Neuronal stem cell (in vitro differentiated cells): ENCODE data around the gene TRIM52.
A peak's percentile ranks its signal among the peaks of the same experiment; 100 is the strongest.
"Not testable (repeated sequence)": the region's sequence is repeated elsewhere in the genome, so short reads cannot be mapped to it uniquely, and the experiment has no call there.

ENCODE experiments used
- DNase-seq: peaks from one replicate; pipeline ENCODE4 v3.0.0-alpha.2; 2013; ENCODE audit warnings: low spot score
- H2AFZ ChIP-seq: one replicate; pipeline ENCODE4 v1.6.1; 2013; ENCODE audit warnings: mild to moderate bottlenecking, low read length, inconsistent platforms
- H2AK5ac ChIP-seq: 2 replicates; pipeline ENCODE4 v1.6.1; 2013; ENCODE audit warnings: low read depth, mild to moderate bottlenecking, inconsistent platforms, low read length, moderate library complexity, mixed read lengths
- H2BK120ac ChIP-seq: 2 replicates; pipeline ENCODE4 v1.6.1; 2013; ENCODE audit warnings: low read depth, mild to moderate bottlenecking, inconsistent platforms, low read length, moderate library complexity, mixed read lengths
- H2BK12ac ChIP-seq: one replicate; pipeline ENCODE4 v1.6.1; 2013; ENCODE audit warnings: low read length, inconsistent platforms
- H2BK15ac ChIP-seq: 2 replicates; pipeline ENCODE4 v1.6.1; 2013; ENCODE audit warnings: mild to moderate bottlenecking, low read length, inconsistent platforms, mixed read lengths
- H2BK5ac ChIP-seq: one replicate; pipeline ENCODE4 v1.6.1; 2013; ENCODE audit warnings: inconsistent platforms, mild to moderate bottlenecking, low read length, moderate library complexity
- H3K14ac ChIP-seq: one replicate; pipeline ENCODE4 v1.6.1; 2013; ENCODE audit warnings: low read length, inconsistent platforms
- H3K18ac ChIP-seq: 2 replicates; pipeline ENCODE4 v1.6.1; 2013; ENCODE audit warnings: low read length, inconsistent platforms
- H3K23ac ChIP-seq: 2 replicates; pipeline ENCODE4 v1.6.1; 2013; ENCODE audit warnings: low read depth, mild to moderate bottlenecking, mixed read lengths, low read length, inconsistent platforms; ENCODE audit not compliant: poor library complexity
- H3K27ac ChIP-seq: replicated peaks from 3 replicates; pipeline ENCODE4 v1.5.1; 2013; ENCODE audit warnings: low read length, inconsistent platforms
- H3K27me3 ChIP-seq, 3 experiments: 2 replicates each; pipeline ENCODE4 v1.6.1; 2013; ENCODE audit warnings: low read length in 3 of 3, mild to moderate bottlenecking in 2 of 3, inconsistent platforms in 1 of 3, low read depth in 1 of 3, mixed read lengths in 1 of 3, moderate library complexity in 1 of 3; ENCODE audit not compliant: control insufficient read depth in 3 of 3, insufficient read depth in 3 of 3
- H3K36me3 ChIP-seq, 2 donors: replicated peaks in 1 of 2; 2 replicates each; pipeline ENCODE4 v1.6.1; 2013; ENCODE audit warnings: low read length in 2 of 2; ENCODE audit not compliant: control insufficient read depth in 2 of 2, insufficient read depth in 2 of 2
- H3K4ac ChIP-seq: 2 replicates; pipeline ENCODE4 v1.6.1; 2013; ENCODE audit warnings: inconsistent platforms, mild to moderate bottlenecking, low read length, moderate library complexity
- H3K4me1 ChIP-seq, 2 donors: 1 replicate in 1 of 2; 2 replicates in 1 of 2; pipeline ENCODE4 v1.6.1; 2013; ENCODE audit warnings: low read length in 2 of 2, low read depth in 1 of 2; ENCODE audit not compliant: control insufficient read depth in 2 of 2, insufficient read depth in 1 of 2
- H3K4me2 ChIP-seq: one replicate; pipeline ENCODE4 v1.6.1; 2013; ENCODE audit warnings: mild to moderate bottlenecking, low read length, inconsistent platforms; ENCODE audit not compliant: insufficient read depth, poor library complexity, severe bottlenecking
- H3K4me3 ChIP-seq, 2 donors: 2 replicates each; pipeline ENCODE4 v1.5.1; 2013; ENCODE audit warnings: low read length in 2 of 2, mild to moderate bottlenecking in 2 of 2, inconsistent platforms in 1 of 2, moderate library complexity in 1 of 2
- H3K79me1 ChIP-seq: one replicate; pipeline ENCODE4 v1.6.1; 2013; ENCODE audit warnings: low read depth, mild to moderate bottlenecking, inconsistent platforms, low read length, moderate library complexity
- H3K9ac ChIP-seq: one replicate; pipeline ENCODE4 v1.6.1; 2013; ENCODE audit warnings: mild to moderate bottlenecking, low read depth, low read length, inconsistent platforms; ENCODE audit not compliant: poor library complexity
- H3K9me3 ChIP-seq, 2 donors: replicated peaks in 1 of 2; 2 replicates each; pipeline versions ENCODE3 to v1.6.1; 2013; ENCODE audit warnings: low read length in 2 of 2, mild to moderate bottlenecking in 2 of 2, inconsistent platforms in 1 of 2, low read depth in 1 of 2, mixed read lengths in 1 of 2, moderate library complexity in 1 of 2; ENCODE audit not compliant: control insufficient read depth in 2 of 2, insufficient read depth in 1 of 2
- H4K8ac ChIP-seq: one replicate; pipeline ENCODE4 v1.6.1; 2013; ENCODE audit warnings: low read depth, mild to moderate bottlenecking, inconsistent platforms, low read length, moderate library complexity
- H4K91ac ChIP-seq: one replicate; pipeline ENCODE4 v1.6.1; 2013; ENCODE audit warnings: low read length, low read depth, mild to moderate bottlenecking, inconsistent platforms; ENCODE audit not compliant: poor library complexity
- WGBS, 2 donors: extraction: QIAGEN DNeasy Blood & Tissue Kit; methylation state at CpG; one replicate each; pipeline ENCODE4 v1.1.7; 2013; ENCODE audit warnings: missing lambda C conversion rate in 2 of 2, mixed read lengths in 1 of 2; ENCODE audit not compliant: insufficient read length in 2 of 2, insufficient replicate concordance in 1 of 2; ENCODE audit errors: extremely low coverage in 2 of 2; 5-methylcytosine and 5-hydroxymethylcytosine counted together

Gene TRIM52

GRCh38 chr5:181281984-181282316 lies 21.0 kb upstream of the TRIM52 start:
- no peak for DNase-seq
- H3K27me3 ChIP-seq = no peaks in the 10 kb centered on the region
- peaks cover 18% of the 10 kb centered on the region for H3K79me1 ChIP-seq
- H3K18ac ChIP-seq = peak overlapping the region; percentile 64
- H4K8ac ChIP-seq = peak overlapping the region; percentile 43
- no peaks in the 10 kb centered on the region for H3K9me3 ChIP-seq
- H2BK12ac ChIP-seq = no peak overlapping the region
- no peak overlapping the region for H2BK15ac ChIP-seq
- WGBS, 2 donors = no CpG with 5 or more reads among the region's 18 CpGs
- peak overlapping the region; percentile 80 for H3K23ac ChIP-seq
- peak overlapping the region; percentile 86 for H3K4me2 ChIP-seq
- no peak overlapping the region for H3K27ac ChIP-seq
- peak overlapping the region; percentile 96 to 98 for H3K4me3 ChIP-seq
- H3K4me1 ChIP-seq = peaks cover 2% of the 10 kb centered on the region in 2 donors
- peak overlapping the region; percentile 99 for H3K9ac ChIP-seq
- peak overlapping the region; percentile 99 for H3K14ac ChIP-seq
- no peak overlapping the region for H2AK5ac ChIP-seq
- H2BK120ac ChIP-seq = no peak overlapping the region
- peak overlapping the region; percentile 97 for H2AFZ ChIP-seq
- H3K36me3 ChIP-seq = peaks cover 10 to 40% of the 10 kb centered on the region in 2 donors
- H2BK5ac ChIP-seq = no peak overlapping the region
- H4K91ac ChIP-seq = no peak overlapping the region
- no peak overlapping the region for H3K4ac ChIP-seq

- no peak overlapping the region for H2BK120ac ChIP-seq
- H3K27me3 ChIP-seq = no peaks in the 10 kb centered on the region
- peak overlapping the region; percentile 99 for H3K9ac ChIP-seq
- H3K79me1 ChIP-seq = peaks cover 14% of the 10 kb centered on the region
- no peak overlapping the region for H3K4ac ChIP-seq
- H3K14ac ChIP-seq = peak overlapping the region; percentile 99
- H2BK15ac ChIP-seq = no peak overlapping the region
- H2BK12ac ChIP-seq = no peak overlapping the region
- no peak overlapping the region for H4K91ac ChIP-seq
- H2AFZ ChIP-seq = peak overlapping the region; percentile 97
- H3K4me1 ChIP-seq = peaks cover 2% of the 10 kb centered on the region in 2 donors
- H4K8ac ChIP-seq = peak overlapping the region; percentile 98
- peak overlapping the region; percentile 98 for H3K27ac ChIP-seq
- H3K9me3 ChIP-seq = no peaks in the 10 kb centered on the region
- H2BK5ac ChIP-seq = no peak overlapping the region
- H3K23ac ChIP-seq = peak overlapping the region; percentile 80
- peak overlapping the region; percentile 99 for H3K18ac ChIP-seq
- H3K4me3 ChIP-seq = peak overlapping the region; percentile 96 to 98
- DNase-seq = peak; percentile 93
- no peak overlapping the region for H2AK5ac ChIP-seq
- no CpG with 5 or more reads among the region's 40 CpGs for WGBS, 2 donors
- peak overlapping the region; percentile 86 for H3K4me2 ChIP-seq
- peaks cover 5 to 34% of the 10 kb centered on the region in 2 donors for H3K36me3 ChIP-seq
Observed at GRCh38 chr5:181281077-181281983, 20.4 kb upstream of the TRIM52 start.

- Histone ChIP-seq H3K4me3 (peak overlapping the region; percentile 96 to 98), H3K4ac (no peak overlapping the region), H2AFZ (peak overlapping the region; percentile 97), H4K8ac (no peak overlapping the region), H3K18ac (no peak overlapping the region), H3K23ac (no peak overlapping the region), H2BK15ac (no peak overlapping the region), H2BK12ac (no peak overlapping the region), H3K27me3 (no peaks in the 10 kb centered on the region), H3K36me3 (peaks cover 4 to 25% of the 10 kb centered on the region in 2 donors), H3K9me3 (no peaks in the 10 kb centered on the region), H3K4me1 (peaks cover 2% of the 10 kb centered on the region in 2 donors), H2AK5ac (no peak overlapping the region), H3K27ac (no peak overlapping the region), H3K79me1 (peaks cover 10% of the 10 kb centered on the region), H4K91ac (no peak overlapping the region), H3K14ac (no peak overlapping the region), H3K9ac (no peak overlapping the region), H2BK5ac (no peak overlapping the region), H3K4me2 (peak overlapping the region; percentile 86), H2BK120ac (no peak overlapping the region)
- DNase-seq = no peak
- 100% methylated on average over 2 of the region's 7 CpGs; no CpG with 5 or more reads in 1 of the 2 donors for WGBS, 2 donors
Observed at GRCh38 chr5:181280251-181280762, 19.4 kb upstream of the TRIM52 start.

GRCh38 chr5:181273433-181273744 lies 12.4 kb upstream of the TRIM52 start:
- no CpG with 5 or more reads among the region's 28 CpGs for WGBS, 2 donors
- not testable (repeated sequence) for DNase-seq

More at GRCh38 chr5:181273433-181273744, 12.4 kb upstream of the TRIM52 start:
- H3K4me2 ChIP-seq = peak overlapping the region; percentile 51
- H3K4ac ChIP-seq, H4K8ac ChIP-seq, H3K9me3 ChIP-seq, H2BK5ac ChIP-seq, H2BK120ac ChIP-seq, H3K9ac ChIP-seq, H3K23ac ChIP-seq, H2BK15ac ChIP-seq, H3K79me1 ChIP-seq, H2AK5ac ChIP-seq, H3K4me1 ChIP-seq, H3K18ac ChIP-seq, H3K27ac ChIP-seq, H2BK12ac ChIP-seq, H3K14ac ChIP-seq, H2AFZ ChIP-seq, H4K91ac ChIP-seq, H3K27me3 ChIP-seq: not testable (repeated sequence)
- peaks cover 0 to 12% of the 10 kb centered on the region in 2 donors for H3K36me3 ChIP-seq
- peak overlapping the region in 1 of 2 donors; percentile 46 for H3K4me3 ChIP-seq
